Smooth muscle cell (in vitro differentiated cells): ENCODE results near the gene FFAR1. TPM values are rescaled to one million over a fixed set of nuclear protein-coding genes. Genes with fewer than 3 reads are reported as not detected.

Experiments
- DNase-seq: peaks from one replicate; lab custom pipeline; 2025; ENCODE audit not compliant: unreplicated experiment; lab: John Stamatoyannopoulos, UW
- H2AFZ ChIP-seq: fragments of 200-600 bp; sonication (generic); 2 replicates; pipeline ENCODE4 v1.6.0; 2016; ENCODE audit warnings: antibody characterized with exemption, low read depth, mild to moderate bottlenecking
- H3F3A ChIP-seq: fragments of 200-600 bp; sonication (generic); 2 replicates; pipeline ENCODE4 v1.6.0; 2017; ENCODE audit warnings: antibody characterized with exemption, low read depth
- H3K27ac ChIP-seq: fragments of 200-600 bp; sonication (generic); 2 replicates; pipeline ENCODE4 v1.5.1; 2016; ENCODE audit warnings: low read depth, mild to moderate bottlenecking
- H3K27me3 ChIP-seq: fragments of 200-600 bp; sonication (generic); 2 replicates; pipeline ENCODE4 v1.6.1; 2016; ENCODE audit warnings: low read depth, mild to moderate bottlenecking
- H3K36me3 ChIP-seq: fragments of 200-600 bp; sonication (generic); 2 replicates; pipeline ENCODE4 v1.5.1; 2016; ENCODE audit warnings: low read depth
- H3K4me1 ChIP-seq: fragments of 200-600 bp; sonication (generic); 2 replicates; pipeline ENCODE4 v1.5.1; 2016; ENCODE audit warnings: low read depth
- H3K4me2 ChIP-seq: fragments of 200-600 bp; sonication (generic); 2 replicates; pipeline ENCODE4 v1.6.0; 2016; ENCODE audit warnings: mild to moderate bottlenecking
- H3K4me3 ChIP-seq: fragments of 200-600 bp; sonication (generic); 2 replicates; pipeline ENCODE4 v1.5.1; 2016; ENCODE audit warnings: mild to moderate bottlenecking
- H3K79me2 ChIP-seq: fragments of 200-600 bp; sonication (generic); 2 replicates; pipeline ENCODE4 v1.6.0; 2016; ENCODE audit warnings: low read depth, mild to moderate bottlenecking
- H3K9ac ChIP-seq: fragments of 200-600 bp; sonication (generic); 2 replicates; pipeline ENCODE4 v1.6.0; 2016; ENCODE audit warnings: low read depth
- H3K9me3 ChIP-seq: fragments of 200-600 bp; sonication (generic); replicated peaks from 2 replicates; pipeline ENCODE4 v1.5.1; 2016; ENCODE audit warnings: low read depth
- H4K20me1 ChIP-seq: fragments of 200-600 bp; sonication (generic); 2 replicates; pipeline ENCODE4 v1.6.0; 2016; ENCODE audit warnings: low read depth
- WGBS: methylation state at CpG from one replicate; pipeline ENCODE4 v1.1.7; 2016; ENCODE audit warnings: low lambda C conversion rate; 5-methylcytosine and 5-hydroxymethylcytosine counted together
- polyA plus RNA-seq: library from polyadenylated mRNA; unstranded; fragments of >200 nt; fragmentation: Nextera tagmentation; extraction: Ambion mirVana; gene quantifications from 2 replicates; pipeline ENCODE4 v1.2.1, GENCODE V29; 2016
- total RNA-seq: library from RNA; depleted of rRNA; stranded (reverse); fragments of >200 nt; gene quantifications from 2 replicates; pipeline ENCODE4 v1.2.3, GENCODE V29; 2014
- TF ChIP-seq, protein P1 (sequence below): fragments of 200-600 bp; sonication (generic); IDR thresholded peaks from 2 replicates; pipeline ENCODE4 v1.5.1; 2017; ENCODE audit warnings: borderline replicate concordance, mild to moderate bottlenecking, antibody characterized with exemption; ENCODE audit not compliant: insufficient read depth, poor library complexity, severe bottlenecking

FFAR1 gene
- total and polyA plus RNA-seq, 2 experiments from 2014 or later: not detected

DNA sequence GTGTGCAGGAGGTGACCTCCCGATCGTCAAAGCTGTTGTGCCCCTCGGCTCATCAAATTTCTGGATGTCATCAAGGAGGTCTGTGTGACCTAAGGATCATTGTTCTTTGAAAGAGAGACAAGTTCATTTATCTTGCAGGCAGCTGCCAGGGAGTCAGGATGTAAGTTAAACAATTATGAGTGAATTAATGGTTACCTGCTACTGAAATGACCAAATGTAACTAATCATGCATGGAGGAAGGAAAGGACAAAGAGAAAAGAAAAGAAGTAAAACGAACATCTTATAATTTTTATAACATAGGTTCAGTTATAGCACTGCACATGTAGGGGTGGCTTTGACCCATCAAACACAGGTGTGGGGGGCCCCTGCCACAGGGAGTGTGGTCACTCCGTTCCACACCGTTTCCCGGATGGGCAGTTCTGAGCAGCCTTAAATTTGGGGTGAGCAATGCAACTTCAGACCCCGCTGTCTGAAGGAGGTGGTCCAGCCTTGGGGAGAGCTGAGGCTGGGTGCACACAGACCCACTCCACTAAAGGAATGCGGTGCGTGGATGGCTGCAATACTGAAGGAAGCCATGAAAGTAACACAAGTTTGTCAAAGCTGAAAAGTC lies 13.5 kb upstream of the FFAR1 start:
- Histone ChIP-seq H3K27me3 (no peaks in the 10 kb centered on the region), H3K79me2 (no peaks in the 10 kb centered on the region), H2AFZ (no peak overlapping the region), H3K9me3 (no peaks in the 10 kb centered on the region), H3K27ac (no peak overlapping the region), H3F3A (no peaks in the 10 kb centered on the region), H3K4me1 (no peaks in the 10 kb centered on the region), H3K9ac (no peak overlapping the region), H3K36me3 (no peaks in the 10 kb centered on the region), H3K4me3 (no peak overlapping the region), H4K20me1 (no peaks in the 10 kb centered on the region), H3K4me2 (no peak overlapping the region)
- TF ChIP-seq, protein P1, sequence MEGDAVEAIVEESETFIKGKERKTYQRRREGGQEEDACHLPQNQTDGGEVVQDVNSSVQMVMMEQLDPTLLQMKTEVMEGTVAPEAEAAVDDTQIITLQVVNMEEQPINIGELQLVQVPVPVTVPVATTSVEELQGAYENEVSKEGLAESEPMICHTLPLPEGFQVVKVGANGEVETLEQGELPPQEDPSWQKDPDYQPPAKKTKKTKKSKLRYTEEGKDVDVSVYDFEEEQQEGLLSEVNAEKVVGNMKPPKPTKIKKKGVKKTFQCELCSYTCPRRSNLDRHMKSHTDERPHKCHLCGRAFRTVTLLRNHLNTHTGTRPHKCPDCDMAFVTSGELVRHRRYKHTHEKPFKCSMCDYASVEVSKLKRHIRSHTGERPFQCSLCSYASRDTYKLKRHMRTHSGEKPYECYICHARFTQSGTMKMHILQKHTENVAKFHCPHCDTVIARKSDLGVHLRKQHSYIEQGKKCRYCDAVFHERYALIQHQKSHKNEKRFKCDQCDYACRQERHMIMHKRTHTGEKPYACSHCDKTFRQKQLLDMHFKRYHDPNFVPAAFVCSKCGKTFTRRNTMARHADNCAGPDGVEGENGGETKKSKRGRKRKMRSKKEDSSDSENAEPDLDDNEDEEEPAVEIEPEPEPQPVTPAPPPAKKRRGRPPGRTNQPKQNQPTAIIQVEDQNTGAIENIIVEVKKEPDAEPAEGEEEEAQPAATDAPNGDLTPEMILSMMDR: no peak
- WGBS: 96% methylated on average over 10 of the region's 10 CpGs
- no peak for DNase-seq

DNA sequence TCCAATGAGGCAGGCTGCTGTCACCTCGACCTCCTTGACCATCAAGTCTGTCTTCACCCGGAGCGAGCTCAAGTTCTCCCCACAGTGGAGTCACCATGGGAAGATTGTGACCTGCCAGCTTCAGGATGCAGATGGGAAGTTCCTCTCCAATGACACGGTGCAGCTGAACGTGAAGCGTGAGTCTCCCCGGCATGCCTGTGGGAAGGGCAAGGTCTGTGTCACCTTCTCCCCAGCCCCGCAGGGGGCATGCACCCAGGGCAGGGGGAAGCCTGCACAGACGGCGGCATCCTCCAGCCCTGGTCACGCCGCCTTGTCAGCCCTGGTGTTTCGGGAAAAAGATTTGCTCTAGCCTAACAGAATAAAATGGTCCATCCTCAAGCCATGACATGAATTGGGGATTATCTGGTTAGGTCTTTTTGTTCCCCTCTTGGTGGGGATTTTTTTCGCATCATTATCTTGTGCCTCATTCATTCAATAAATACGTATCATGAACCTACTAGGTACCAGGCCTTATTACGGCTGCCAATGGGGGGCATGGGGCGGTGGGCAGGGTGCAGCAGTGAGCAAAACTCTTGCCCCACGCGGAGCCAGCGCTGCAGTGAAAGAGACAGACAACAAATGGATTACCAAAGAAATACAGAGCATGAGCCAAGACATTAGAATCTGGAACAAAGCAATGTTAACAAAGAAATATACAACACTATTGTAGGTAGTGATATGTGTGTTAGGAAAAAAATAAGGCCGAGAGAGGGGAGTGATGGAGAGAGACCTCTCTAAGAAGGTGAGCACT lies 11.3 kb upstream of the FFAR1 start:
- Histone ChIP-seq H2AFZ (no peak overlapping the region), H3K36me3 (no peaks in the 10 kb centered on the region), H3K27me3 (no peaks in the 10 kb centered on the region), H3K9ac (no peak overlapping the region), H3K79me2 (no peaks in the 10 kb centered on the region), H3K4me2 (no peak overlapping the region), H4K20me1 (no peaks in the 10 kb centered on the region), H3K9me3 (no peaks in the 10 kb centered on the region), H3K4me1 (no peaks in the 10 kb centered on the region), H3F3A (no peaks in the 10 kb centered on the region), H3K27ac (no peak overlapping the region), H3K4me3 (no peak overlapping the region)
- TF ChIP-seq, protein P1: no peak
- WGBS: 96% methylated on average over 21 of the region's 21 CpGs
- no peak for DNase-seq

DNA sequence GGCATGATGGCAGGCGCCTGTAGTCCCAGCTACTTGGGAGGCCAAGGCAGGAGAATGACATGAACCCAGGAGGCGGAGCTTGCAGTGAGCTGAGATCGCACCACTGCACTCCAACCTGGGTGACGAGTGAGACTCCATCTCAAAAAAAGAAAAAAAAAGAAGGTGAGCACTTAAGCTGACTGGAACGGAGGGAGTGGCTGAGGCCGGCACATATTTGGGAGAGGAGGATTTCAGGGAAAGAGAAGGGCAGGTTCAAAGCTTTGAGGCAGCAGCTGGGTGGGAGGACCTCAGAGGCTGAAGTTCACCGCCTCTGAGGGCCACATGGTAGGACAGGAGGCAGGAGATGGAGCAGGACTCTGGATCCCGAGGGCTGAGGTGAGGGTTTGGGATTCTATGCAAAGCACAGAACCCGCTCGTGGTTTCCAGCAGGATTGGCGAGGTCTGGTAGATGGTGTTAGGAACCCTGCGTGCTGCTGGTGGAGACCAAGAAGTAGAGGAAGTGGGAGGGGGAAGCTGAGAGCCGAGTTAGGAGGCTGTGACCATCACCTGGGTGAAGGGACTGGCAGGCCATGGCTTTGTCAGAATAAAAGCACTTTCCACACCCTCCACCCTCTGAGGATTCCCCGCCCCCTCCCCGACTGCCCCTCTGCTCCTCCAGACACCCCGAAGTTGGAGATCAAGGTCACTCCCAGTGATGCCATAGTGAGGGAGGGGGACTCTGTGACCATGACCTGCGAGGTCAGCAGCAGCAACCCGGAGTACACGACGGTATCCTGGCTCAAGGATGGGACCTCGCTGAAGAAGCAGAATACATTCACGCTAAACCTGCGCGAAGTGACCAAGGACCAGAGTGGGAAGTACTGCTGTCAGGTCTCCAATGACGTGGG lies 10.4 kb upstream of the FFAR1 start:
- no peaks in the 10 kb centered on the region for H3K36me3 ChIP-seq
- H3K27ac ChIP-seq: no peak overlapping the region
- H3K4me2 ChIP-seq: no peak overlapping the region
- no peak overlapping the region for H2AFZ ChIP-seq
- H3K4me1 ChIP-seq: no peaks in the 10 kb centered on the region
- no peaks in the 10 kb centered on the region for H3K79me2 ChIP-seq
- H3K9me3 ChIP-seq: no peaks in the 10 kb centered on the region
- 89% methylated on average over 25 of the region's 25 CpGs for WGBS
- H3K27me3 ChIP-seq: no peaks in the 10 kb centered on the region
- H3K4me3 ChIP-seq: no peak overlapping the region
- no peaks in the 10 kb centered on the region for H4K20me1 ChIP-seq
- TF ChIP-seq, protein P1: no peak
- H3F3A ChIP-seq: no peaks in the 10 kb centered on the region
- no peak for DNase-seq
- no peak overlapping the region for H3K9ac ChIP-seq
